Fibroblast of upper back skin (primary cell): Measurements from ENCODE around the gene TRIM56.
A peak's percentile ranks its signal among the peaks of the same experiment; 100 is the strongest.
"Not testable (repeated sequence)": the region's sequence is repeated elsewhere in the genome, so short reads cannot be mapped to it uniquely, and the experiment has no call there.

ENCODE experiments used
- DNase-seq: peaks from one replicate; pipeline ENCODE4 v3.0.0-alpha.2; 2013

Gene TRIM56

DNA sequence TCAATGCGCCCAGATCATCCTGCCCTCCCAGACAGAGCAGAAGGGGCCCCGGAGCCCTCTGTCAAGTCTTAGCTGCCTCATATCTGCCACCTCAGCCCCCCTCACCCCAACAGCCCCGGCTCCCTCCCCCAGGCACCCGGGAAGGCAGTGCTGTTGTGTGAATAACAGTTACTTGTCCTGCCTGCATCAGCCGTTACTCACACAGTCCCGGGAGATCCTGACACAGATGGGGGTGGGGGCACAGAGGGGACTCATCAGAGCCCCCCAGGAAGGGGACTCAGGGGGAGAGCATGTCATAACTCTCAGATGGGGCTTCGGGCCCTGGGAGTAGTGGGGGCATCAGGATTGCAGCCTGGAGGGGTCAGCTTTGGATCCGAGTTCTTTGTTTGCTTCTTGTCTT is 29.2 kb downstream of the TRIM56 start:
- peak; percentile 55 for DNase-seq

DNA sequence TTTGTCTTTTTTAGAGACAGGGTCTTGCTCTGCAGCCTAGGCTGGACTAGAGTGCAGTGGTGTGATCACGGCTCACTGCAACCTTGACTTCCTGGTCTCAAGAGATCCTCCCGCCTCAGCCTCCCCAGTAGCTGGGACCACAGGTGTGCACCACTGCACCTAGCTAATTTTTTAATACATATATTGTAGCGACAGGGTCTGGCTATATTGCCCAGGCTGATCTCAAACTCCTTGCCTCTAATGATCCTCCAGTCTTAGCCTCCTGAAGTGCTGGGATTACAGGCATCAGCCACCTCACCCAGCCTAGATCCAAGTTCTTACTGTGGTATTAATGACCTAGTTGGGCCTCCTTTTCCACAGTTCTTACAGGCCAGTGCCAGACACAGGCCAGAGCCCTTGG is 29.9 kb downstream of the TRIM56 start:
- DNase-seq: no peak

DNA sequence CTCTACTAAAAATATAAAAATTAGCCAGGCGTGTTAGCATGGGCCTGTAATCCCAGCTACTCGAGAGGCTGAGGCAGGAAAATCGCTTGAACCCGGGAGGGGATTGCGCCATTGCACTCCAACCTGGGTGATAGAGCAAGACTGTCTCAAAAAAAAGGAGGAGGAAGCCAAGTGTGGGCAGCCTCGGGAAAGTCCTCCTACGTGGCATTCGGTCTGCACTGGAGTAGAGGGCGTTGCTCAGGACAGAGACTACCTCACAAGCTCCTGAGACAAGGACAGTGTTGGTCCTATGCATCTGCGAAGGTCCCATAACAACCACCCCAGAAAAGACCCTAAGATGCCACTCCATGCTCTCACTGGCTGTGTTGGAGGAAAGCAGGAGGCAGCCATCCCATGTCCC is 31.6 kb downstream of the TRIM56 start:
- no peak for DNase-seq

DNA sequence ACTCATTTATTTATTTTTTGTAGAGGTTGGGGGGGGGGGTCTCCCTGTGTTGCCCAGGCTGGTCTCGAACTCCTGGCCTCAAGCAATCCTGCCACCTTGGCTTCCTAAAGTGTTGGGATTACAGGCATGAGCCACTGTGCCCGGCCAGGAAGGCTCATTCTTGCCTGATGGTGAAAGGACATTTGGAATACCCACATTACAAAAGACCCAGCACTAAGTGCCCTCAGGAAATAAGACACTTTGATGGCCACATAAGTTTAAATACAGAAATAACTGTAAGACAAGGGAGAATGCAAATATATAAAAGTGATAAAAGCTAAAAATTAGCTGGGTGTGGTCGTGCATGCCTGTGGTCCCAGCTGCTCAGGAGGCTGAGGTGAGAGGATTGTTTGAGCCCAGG is 33.6 kb downstream of the TRIM56 start:
- DNase-seq: no peak

DNA sequence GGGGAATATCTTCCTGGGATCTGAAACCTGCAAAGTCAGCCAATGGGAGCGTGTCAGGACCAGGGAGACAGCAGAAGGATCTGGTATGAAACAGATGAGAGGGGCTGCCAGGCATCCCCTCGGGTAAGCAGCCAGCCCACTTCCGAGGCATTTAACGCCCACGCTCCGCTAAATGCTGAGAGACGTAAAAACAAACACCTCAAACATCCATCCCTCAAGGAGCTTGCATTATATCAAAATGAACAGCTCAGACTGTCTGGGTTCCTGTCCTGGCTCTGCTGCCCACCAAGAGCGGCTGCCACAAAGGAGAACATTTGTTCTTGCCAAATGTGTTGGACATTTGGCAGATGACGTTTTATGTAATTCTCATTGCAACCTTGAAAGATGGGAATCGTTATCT is 34.6 kb downstream of the TRIM56 start:
- no peak for DNase-seq

DNA sequence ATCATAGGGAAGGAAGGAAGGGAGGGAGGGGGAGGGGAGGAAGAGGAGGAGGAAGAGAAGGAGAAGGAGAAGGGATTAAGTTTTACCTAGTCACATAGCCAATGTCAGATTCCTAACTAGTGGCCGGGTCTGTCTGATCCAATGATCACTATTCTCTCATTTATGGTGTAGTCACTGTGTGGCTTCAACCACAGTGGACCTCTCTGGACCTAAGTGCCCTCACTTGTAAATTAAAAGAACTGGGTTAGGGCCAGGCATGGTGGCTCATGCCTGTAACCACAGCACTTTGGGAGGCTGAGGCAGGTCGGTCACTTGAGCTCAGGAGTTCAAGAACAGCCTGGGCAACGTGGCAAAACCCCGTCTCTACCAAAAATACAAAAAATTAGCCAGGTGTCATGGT is 35.0 kb downstream of the TRIM56 start:
- no peak for DNase-seq

DNA sequence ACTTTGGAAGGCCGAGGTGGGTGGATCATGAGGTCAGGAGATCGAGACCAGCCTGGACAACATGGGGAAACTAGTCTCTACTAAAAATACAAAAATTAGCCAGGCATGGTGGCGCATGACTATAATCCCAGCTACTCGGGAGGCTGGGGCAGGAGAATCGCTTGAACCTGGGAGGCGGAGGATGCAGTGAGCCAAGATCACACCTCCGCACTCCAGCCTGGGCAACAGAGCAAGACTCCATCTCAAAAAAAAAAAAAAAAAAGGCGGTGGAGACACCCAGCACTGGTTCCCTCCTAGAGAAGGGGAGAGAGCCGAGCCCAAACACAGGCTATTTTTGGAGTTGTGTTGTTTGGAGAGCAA is 36.3 kb downstream of the TRIM56 start:
- DNase-seq: not testable (repeated sequence)

DNA sequence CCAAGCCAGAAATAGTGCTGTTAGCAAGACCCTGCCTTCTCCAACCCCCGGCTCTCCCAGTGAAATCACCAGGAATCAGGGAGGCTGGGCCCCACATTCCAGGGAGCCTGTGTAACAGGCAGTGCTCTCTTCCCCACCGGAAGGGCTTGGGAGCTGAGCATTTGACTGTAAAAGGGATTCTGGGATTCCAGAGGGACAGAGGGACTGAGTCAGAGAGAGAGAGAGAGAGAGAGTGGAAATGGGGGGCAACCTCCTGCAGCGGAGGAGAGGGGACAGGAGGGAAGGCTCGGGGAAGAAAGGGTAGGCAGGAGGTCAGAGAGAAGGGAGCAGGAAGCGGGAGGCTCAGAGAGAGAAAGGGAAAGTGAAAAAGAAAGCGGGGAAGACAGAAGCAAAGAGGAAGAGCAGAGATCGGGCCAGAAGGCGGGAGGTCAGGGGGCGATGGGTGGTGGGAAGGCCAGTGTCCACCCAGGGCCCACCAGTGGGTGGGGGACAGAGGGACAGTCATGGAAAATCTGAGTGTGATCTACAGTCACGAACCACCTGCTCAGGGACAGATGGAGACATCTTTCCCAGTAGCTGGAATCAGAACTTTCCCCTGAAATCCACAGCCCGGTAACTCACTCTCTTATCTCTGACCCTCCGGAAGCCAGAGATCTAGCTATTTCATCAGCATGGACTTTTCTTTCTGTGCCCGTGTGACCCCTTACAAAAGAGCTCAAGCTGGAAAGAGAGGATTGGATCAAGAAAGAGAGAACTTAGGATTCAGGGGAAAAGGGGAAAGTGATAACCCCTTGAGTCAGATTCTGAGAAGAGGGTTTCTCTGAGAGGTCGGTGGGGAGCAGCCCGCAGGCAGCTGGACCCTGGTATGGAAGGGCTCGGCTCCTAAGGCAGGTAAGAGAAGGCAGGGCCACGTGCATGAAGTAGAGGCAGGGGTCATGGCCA is 37.0 kb downstream of the TRIM56 start:
- DNase-seq: peak; percentile 100

DNA sequence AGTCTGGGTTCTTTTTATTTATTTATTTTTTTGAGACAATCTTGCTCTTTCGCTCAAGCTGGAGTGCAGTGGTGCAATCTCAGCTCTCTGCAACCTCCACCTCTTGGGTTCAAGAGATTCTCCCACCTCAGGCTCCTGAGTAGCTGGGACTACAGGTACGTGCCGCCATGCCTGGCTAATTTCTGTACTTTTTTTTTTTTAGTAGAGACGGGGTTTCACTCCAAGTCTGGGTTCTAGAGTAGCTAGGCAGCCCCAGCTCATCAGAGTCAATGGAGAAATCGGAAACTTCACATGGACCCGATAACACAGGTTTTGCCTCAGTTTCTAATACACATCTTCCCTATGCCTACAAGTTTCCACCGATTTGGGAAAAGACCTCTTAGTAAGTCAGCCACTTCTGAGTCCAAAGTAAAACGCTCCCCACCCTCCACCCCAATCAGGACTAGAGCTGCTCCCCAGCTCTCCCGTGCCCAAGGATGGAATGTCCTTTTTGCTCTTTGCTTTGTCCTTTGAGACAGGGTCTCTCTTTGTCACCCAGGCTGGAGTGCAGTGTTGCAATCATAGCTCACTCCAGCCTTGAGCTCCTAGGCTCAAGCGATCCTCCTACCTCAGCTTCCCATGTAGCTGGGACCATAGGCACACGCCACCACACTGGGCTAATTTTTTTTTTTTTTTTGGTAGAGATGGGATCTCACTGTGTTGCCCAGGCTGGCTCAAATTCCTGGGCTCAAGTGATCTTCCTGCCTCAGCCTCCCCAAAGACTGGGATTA is 37.8 kb downstream of the TRIM56 start:
- DNase-seq: no peak

DNA sequence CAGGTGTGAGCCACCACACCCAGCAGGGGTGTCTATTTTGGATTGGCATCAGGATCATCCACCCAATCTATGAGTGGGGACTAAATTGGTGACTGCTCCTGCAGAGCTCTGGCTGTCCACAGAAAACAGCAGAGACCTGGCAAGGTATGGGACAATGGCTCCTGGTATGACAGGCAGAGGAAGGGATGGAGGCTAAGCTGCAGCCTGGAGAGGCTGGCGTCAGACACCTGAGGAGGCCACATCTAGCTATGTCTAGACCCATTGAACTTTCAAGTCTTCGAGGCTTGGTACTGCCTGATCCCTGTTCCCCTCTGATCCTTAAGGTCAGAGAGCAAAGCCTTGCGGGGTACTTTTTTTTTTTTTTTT is 38.4 kb downstream of the TRIM56 start:
- DNase-seq: no peak

DNA sequence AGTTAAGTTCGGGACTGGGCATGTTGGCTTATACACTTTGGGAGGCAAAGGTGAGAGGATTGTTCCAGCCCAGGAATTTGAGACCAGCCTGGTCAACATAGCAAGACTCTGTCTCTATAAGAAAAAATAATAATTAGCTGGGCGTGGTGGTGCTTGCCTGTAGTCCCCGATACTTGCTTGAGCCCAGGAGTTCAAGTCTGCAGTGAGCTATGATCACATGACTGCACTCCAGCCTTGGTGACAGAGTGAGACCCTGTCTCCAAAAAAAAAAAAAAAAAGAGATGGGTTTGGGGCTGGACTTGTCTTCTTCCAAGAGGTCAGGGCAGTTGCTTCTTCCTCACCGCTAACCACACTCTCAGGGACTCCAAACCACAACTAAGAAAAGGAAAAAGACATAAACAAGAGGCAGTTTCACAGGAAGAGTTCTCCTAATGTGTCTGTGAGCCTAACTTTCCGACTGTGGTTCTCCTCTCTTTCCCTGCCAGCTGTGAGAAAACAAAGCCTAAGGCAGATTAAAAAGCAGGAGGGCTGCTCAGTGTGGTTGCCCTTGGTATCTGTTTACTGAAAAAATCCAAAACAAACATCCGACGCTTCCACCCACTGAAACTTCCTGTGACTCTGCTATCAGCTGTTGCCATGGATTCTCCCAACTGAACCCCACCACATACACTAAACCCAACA is 39.2 kb downstream of the TRIM56 start:
- peak; percentile 67 for DNase-seq

DNA sequence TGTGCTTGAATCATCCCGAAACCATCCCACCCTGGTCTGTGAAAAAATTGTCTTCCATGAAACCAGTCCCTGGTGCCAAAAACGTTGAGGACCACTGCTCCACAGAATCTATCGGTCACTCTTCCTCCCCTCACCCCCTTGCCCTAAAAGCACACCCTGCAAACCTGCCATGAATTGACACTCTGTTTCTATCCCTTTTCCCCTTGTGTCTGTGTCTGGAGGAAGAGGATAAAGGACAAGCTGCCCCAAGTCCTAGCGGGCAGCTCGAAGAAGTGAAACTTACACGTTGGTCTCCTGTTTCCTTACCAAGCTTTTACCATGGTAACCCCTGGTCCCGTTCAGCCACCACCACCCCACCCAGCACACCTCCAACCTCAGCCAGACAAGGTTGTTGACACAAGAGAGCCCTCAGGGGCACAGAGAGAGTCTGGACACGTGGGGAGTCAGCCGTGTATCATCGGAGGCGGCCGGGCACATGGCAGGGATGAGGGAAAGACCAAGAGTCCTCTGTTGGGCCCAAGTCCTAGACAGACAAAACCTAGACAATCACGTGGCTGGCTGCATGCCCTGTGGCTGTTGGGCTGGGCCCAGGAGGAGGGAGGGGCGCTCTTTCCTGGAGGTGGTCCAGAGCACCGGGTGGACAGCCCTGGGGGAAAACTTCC is 40.8 kb downstream of the TRIM56 start:
- peak; percentile 89 for DNase-seq

DNA sequence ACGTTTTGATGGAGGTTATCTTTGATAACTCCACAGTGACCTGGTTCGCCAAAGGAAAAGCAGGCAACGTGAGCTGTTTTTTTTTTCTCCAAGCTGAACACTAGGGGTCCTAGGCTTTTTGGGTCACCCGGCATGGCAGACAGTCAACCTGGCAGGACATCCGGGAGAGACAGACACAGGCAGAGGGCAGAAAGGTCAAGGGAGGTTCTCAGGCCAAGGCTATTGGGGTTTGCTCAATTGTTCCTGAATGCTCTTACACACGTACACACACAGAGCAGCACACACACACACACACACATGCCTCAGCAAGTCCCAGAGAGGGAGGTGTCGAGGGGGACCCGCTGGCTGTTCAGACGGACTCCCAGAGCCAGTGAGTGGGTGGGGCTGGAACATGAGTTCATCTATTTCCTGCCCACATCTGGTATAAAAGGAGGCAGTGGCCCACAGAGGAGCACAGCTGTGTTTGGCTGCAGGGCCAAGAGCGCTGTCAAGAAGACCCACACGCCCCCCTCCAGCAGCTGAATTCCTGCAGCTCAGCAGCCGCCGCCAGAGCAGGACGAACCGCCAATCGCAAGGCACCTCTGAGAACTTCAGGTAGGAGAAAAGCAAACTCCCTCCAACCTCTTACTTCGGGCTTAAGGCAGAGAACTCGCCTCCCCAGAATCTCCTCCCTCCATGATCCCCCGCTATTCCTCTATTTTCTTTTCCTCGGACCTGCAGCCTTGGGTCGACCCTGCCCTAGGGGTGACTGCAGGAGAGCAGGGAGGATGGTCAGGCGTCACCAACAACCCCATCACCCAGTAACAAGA is 41.6 kb downstream of the TRIM56 start, which contains the start of gene SERPINE1:
TSS of gene SERPINE1 (plus strand) at position 454 of the 809 bp plus-strand sequence. CDS start 1,290 bp downstream, outside the sequence.
- DNase-seq: peak; percentile 100

DNA sequence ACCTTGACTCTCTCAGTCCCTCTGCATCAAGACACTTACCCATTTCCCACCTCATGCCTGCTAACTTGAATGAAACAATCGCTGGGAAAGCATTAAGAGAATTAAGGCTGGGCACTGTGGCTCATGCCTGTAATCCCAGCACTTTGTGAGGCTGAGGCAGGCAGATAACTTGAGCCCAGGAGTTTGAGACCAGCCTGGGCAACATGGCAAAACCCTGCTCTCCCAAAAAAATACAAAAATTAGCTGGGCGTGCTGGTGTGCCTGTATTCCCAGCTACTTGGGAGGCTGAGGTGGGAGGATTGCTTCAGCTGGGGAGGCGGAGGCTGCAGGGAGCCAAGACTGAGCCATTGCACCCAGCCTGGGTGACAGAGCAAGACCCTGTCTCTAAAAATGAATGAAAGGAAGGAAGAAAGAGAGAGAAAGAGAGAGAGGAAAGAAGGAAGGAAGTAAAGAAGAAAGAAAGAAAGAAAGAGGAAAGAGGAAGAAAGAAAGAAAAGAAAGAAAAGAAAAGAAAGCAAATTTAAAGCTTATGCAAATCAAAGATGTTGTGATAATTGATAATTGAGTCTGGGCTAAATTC is 42.3 kb downstream of the TRIM56 start:
- no peak for DNase-seq

DNA sequence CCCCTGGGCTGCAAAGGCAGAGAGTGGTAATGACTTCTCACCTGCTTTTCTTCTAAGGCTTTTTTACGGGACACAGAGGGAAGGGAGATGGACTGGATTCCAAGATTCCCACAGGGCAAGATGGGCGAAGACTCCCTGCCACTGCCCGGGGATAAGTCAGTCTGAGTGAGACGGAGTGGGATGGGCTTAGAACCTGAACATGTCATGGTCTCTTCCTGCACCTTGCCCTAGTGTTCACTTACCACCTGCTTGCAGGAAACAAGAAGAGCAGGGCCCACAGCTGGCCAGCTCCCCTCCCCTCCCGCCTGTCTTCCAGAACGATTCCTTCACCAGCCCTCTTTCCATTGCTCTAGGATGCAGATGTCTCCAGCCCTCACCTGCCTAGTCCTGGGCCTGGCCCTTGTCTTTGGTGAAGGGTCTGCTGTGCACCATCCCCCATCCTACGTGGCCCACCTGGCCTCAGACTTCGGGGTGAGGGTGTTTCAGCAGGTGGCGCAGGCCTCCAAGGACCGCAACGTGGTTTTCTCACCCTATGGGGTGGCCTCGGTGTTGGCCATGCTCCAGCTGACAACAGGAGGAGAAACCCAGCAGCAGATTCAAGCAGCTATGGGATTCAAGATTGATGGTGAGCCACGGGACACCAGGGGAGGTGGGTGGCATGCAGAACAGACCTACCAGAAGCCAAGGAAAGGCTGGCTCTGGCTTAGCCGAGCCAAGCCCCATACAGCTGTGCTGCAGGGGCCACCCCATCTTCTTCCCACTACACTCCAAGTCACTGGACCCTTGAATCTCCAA is 43.0 kb downstream of the TRIM56 start:
- no peak for DNase-seq

DNA sequence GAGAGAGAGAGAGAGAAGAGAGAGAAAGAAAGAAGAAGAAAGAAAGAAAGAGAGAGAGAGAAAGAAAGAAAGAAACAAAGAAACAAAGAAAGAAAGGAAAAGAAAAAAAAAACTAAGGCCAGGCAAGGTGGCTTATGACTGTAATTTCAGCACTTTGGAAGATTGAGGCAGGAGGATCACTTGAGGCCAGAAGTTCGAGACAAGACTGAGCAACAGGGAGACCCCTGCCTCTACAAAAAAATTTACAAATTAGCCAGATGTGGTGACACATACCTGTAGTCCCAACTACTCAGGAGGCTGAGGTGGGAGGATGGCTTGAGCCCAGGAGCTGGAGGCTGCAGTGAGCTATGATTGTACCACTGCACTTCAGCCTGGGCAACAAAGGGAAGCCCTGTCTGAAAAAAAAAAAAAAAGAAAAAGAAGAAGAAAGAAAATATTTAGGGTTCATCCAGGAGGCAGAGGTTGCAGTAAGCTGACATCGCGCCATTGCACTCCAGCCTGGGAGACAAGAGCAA is 44.4 kb downstream of the TRIM56 start:
- DNase-seq: no peak

DNA sequence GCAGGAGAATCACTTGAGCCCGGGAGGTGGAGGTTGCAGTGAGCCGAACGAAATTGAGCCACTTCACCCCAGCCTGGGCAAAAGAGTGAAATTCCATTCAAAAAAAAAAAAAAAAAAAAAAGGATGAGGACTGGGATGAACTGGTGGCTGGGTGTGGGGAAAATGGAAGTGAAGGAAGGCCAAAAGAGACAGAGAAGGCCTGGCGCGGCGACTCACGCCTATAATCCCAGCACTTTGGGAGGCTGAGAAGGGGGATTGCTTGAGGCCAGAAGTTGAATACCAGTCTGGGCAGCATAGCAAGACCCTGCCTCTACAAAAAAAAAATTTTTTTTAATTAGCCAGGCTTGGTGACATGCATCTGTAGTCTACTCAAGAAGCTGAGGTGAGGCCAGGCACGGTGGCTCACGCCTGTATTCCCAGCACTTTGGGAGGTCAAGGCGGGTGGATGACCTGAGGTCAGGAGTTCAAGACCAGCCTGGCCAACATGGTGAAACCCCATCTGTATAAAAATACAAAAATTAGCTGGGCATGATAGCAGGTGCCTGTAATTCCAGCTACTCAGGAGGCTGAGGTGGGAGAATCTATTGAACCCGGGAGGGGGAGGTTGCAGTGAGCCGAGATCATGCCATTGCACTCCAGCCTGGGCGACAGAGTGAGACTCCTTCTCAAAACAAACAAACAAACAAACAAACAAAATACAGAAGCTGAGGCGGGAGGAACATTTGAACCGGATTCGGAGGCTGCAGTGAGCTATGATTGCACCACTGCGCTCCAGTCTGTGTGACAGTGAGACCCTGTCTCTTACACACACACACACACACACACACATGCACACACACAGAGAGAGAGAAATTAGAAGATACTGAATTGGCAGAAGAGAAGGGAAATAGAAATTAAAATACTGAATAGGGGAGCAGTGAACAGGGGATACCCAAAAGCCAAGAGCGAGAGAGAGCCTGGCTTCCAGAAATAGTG is 47.6 kb downstream of the TRIM56 start:
- DNase-seq: not testable (repeated sequence)

DNA sequence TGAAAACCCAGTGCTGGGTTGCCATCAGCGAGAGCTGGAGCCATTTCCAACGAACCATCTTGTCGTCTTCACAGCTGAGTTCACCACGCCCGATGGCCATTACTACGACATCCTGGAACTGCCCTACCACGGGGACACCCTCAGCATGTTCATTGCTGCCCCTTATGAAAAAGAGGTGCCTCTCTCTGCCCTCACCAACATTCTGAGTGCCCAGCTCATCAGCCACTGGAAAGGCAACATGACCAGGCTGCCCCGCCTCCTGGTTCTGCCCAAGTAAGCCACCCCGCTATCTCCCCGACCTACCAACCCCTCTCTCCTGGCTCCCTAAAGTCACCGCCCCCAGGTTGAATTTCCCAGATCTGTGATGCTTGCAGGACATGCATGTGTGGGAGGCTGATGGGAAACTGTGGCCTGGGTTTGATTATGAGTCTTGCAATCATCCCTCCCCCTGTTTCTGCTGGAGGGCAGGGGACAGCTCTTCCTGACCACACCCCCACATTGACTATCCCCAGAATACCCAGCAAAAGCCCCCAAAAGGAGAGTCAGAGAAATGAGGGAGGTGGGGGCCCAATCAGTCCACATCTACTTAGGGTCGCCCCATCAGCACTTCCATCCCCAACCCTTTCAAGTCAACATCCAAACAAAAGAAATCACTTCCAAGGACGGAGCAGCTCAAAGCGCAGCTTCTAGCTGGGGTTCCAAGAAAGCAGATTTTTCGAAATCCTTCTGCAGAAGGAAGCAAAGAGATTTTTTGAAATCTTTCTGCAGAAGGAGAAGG is 48.5 kb downstream of the TRIM56 start:
- peak; percentile 58 for DNase-seq
